Adrenal gland (tissue), 5 donors: ENCODE results near the gene KCNJ13.

Source experiments
- POLR2A ChIP-seq, 2 donors: fragments of 450-650 bp; IDR thresholded peaks; one replicate each; pipeline ENCODE4 v1.6.1; 2017; ENCODE audit warnings: antibody characterized with exemption in 2 of 2, mild to moderate bottlenecking in 2 of 2, moderate library complexity in 1 of 2
- TF ChIP-seq, protein P1 (sequence below), 6 experiments: fragments of 450-650 bp in 4 of 6; fragments of 200-600 bp in 2 of 6; sonication (generic) in 1 of 6; IDR thresholded peaks; 1 replicate in 5 of 6; 2 replicates in 1 of 6; pipeline versions ENCODE4 v1.5.1 to v1.8.0; 2016 to 2021; ENCODE audit warnings: antibody characterized with exemption in 6 of 6, mild to moderate bottlenecking in 2 of 6, moderate library complexity in 1 of 6
- donor health status: DM: no; HTN: no; CAD: no.

DNA sequence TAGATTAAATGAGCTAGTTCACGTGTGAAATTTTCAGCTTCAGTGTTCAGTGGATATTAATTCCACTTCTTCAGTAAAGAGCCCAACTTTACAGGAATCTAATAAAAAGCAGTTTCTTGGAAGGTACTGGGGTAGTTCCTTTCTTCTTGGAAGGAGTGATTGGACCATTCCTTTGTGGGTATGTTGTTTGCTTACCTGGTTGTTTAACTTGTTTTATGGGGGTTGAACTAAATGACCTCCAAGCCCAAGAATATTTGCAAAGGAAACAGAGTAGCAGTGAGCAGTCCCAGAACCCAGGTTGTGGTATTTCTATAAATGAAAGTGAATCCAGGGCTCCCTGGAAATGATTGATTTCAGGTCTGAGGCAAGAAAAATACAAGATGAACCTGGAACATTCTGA, 31.4 kb downstream of the KCNJ13 start:
- TF ChIP-seq, protein P1, sequence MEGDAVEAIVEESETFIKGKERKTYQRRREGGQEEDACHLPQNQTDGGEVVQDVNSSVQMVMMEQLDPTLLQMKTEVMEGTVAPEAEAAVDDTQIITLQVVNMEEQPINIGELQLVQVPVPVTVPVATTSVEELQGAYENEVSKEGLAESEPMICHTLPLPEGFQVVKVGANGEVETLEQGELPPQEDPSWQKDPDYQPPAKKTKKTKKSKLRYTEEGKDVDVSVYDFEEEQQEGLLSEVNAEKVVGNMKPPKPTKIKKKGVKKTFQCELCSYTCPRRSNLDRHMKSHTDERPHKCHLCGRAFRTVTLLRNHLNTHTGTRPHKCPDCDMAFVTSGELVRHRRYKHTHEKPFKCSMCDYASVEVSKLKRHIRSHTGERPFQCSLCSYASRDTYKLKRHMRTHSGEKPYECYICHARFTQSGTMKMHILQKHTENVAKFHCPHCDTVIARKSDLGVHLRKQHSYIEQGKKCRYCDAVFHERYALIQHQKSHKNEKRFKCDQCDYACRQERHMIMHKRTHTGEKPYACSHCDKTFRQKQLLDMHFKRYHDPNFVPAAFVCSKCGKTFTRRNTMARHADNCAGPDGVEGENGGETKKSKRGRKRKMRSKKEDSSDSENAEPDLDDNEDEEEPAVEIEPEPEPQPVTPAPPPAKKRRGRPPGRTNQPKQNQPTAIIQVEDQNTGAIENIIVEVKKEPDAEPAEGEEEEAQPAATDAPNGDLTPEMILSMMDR (IDR thresholded peaks at IDR 0.05) = no peak
- TF ChIP-seq POLR2A (IDR thresholded peaks at IDR 0.05) = no peak
